Panc1 (cell line): ENCODE measurements around the gene SLC14A1.

Experiments used
- CTCF ChIP-seq: fragments of 450-650 bp; IDR thresholded peaks from 2 replicates; pipeline ENCODE4 v1.5.1; 2017; ENCODE audit warnings: mild to moderate bottlenecking
- POLR2AphosphoS5 ChIP-seq: IDR thresholded peaks from 2 replicates; pipeline ENCODE4 v1.6.1; 2012; ENCODE audit warnings: mild to moderate bottlenecking, low read depth, low read length, moderate library complexity
- TF ChIP-seq, protein P1 (sequence below), 2 experiments: IDR thresholded peaks; 2 replicates each; pipeline ENCODE4 v1.6.1; 2011 to 2012; ENCODE audit warnings: low read depth in 2 of 2, control low read depth in 1 of 2, low read length in 1 of 2, mild to moderate bottlenecking in 1 of 2, moderate library complexity in 1 of 2; ENCODE audit not compliant: insufficient read depth in 1 of 2

GRCh38 chr18:45708831-45709230 is 15.2 kb upstream of the SLC14A1 start:
- TF ChIP-seq CTCF (no peak), POLR2AphosphoS5 (no peak)
- TF ChIP-seq, protein P1, sequence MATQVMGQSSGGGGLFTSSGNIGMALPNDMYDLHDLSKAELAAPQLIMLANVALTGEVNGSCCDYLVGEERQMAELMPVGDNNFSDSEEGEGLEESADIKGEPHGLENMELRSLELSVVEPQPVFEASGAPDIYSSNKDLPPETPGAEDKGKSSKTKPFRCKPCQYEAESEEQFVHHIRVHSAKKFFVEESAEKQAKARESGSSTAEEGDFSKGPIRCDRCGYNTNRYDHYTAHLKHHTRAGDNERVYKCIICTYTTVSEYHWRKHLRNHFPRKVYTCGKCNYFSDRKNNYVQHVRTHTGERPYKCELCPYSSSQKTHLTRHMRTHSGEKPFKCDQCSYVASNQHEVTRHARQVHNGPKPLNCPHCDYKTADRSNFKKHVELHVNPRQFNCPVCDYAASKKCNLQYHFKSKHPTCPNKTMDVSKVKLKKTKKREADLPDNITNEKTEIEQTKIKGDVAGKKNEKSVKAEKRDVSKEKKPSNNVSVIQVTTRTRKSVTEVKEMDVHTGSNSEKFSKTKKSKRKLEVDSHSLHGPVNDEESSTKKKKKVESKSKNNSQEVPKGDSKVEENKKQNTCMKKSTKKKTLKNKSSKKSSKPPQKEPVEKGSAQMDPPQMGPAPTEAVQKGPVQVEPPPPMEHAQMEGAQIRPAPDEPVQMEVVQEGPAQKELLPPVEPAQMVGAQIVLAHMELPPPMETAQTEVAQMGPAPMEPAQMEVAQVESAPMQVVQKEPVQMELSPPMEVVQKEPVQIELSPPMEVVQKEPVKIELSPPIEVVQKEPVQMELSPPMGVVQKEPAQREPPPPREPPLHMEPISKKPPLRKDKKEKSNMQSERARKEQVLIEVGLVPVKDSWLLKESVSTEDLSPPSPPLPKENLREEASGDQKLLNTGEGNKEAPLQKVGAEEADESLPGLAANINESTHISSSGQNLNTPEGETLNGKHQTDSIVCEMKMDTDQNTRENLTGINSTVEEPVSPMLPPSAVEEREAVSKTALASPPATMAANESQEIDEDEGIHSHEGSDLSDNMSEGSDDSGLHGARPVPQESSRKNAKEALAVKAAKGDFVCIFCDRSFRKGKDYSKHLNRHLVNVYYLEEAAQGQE (IDR thresholded peaks at IDR 0.05; ENCODE audit: insufficient read depth in 1 of 2, low read depth in 2 of 2, low read length in 1 of 2) = no peak
